Keratinocyte (primary cell): ENCODE measurements around the gene TIE1. TPM values are rescaled to one million over a fixed set of nuclear protein-coding genes. Genes with fewer than 3 reads are reported as not detected.

Experiments used
- DNase-seq: peaks from one replicate; pipeline ENCODE4 v3.0.0-alpha.2; 2011; ENCODE audit warnings: low read depth, missing footprints, low spot score
- FAIRE-seq: peaks from 2 replicates; lab custom pipeline; 2011; peaks lifted over from hg19 to GRCh38; lab: Jason Lieb, UNC
- H2AFZ ChIP-seq: 2 replicates; pipeline ENCODE4 v1.6.0; 2012; ENCODE audit warnings: low read length, control low read depth, inconsistent platforms; ENCODE audit not compliant: control insufficient read depth
- H3K27ac ChIP-seq: 2 replicates; pipeline ENCODE4 v1.5.1; 2011; ENCODE audit warnings: low read length; ENCODE audit not compliant: control insufficient read depth, insufficient read depth
- H3K27me3 ChIP-seq: 3 replicates; pipeline ENCODE4 v1.6.0; 2011; ENCODE audit warnings: low read length; ENCODE audit not compliant: control insufficient read depth, insufficient read depth; ENCODE audit errors: extremely low read depth
- H3K36me3 ChIP-seq, 2 experiments: 2 replicates in 1 of 2; 3 replicates in 1 of 2; pipeline ENCODE4 v1.5.1; 2011; ENCODE audit warnings: low read length in 2 of 2, mild to moderate bottlenecking in 1 of 2; ENCODE audit not compliant: control insufficient read depth in 2 of 2, insufficient read depth in 2 of 2; ENCODE audit errors: extremely low read depth in 1 of 2
- H3K4me1 ChIP-seq: 3 replicates; pipeline ENCODE4 v1.5.1; 2011; ENCODE audit warnings: low read length; ENCODE audit not compliant: control insufficient read depth, insufficient read depth; ENCODE audit errors: extremely low read depth
- H3K4me2 ChIP-seq: 3 replicates; pipeline ENCODE4 v1.6.0; 2011; ENCODE audit warnings: low read depth, low read length; ENCODE audit not compliant: control insufficient read depth, insufficient read depth; ENCODE audit errors: extremely low read depth
- H3K4me3 ChIP-seq, 3 experiments: fragments of 200-600 bp in 1 of 3; sonication (generic) in 1 of 3; 2 replicates in 2 of 3; 3 replicates in 1 of 3; pipeline ENCODE4 v1.5.1; 2011 to 2016; ENCODE audit warnings: low read length in 3 of 3, mild to moderate bottlenecking in 3 of 3, control low read depth in 2 of 3, inconsistent platforms in 1 of 3, low read depth in 1 of 3, mixed read lengths in 1 of 3, mixed run types in 1 of 3, moderate library complexity in 1 of 3; ENCODE audit not compliant: control insufficient read depth in 2 of 3, insufficient read depth in 2 of 3; ENCODE audit errors: extremely low read depth in 1 of 3
- H3K79me2 ChIP-seq: 2 replicates; pipeline ENCODE4 v1.6.0; 2012; ENCODE audit warnings: low read length; ENCODE audit not compliant: control insufficient read depth, insufficient read depth
- H3K9ac ChIP-seq: 3 replicates; pipeline ENCODE4 v1.6.0; 2011; ENCODE audit warnings: low read length; ENCODE audit not compliant: control insufficient read depth, insufficient read depth; ENCODE audit errors: extremely low read depth
- H3K9me1 ChIP-seq: 3 replicates; pipeline ENCODE4 v1.6.0; 2011; ENCODE audit warnings: low read length; ENCODE audit not compliant: control insufficient read depth, insufficient read depth; ENCODE audit errors: extremely low read depth
- H3K9me3 ChIP-seq: 2 replicates; pipeline ENCODE4 v1.5.1; 2012; ENCODE audit warnings: low read depth, low read length; ENCODE audit not compliant: control insufficient read depth
- H4K20me1 ChIP-seq: 3 replicates; pipeline ENCODE4 v1.6.0; 2011; ENCODE audit warnings: low read length; ENCODE audit not compliant: control insufficient read depth, insufficient read depth; ENCODE audit errors: extremely low read depth
- CTCF ChIP-seq, 3 experiments: IDR thresholded peaks in 1 of 3; conservative IDR thresholded peaks in 1 of 3; optimal IDR thresholded peaks in 1 of 3; 2 replicates in 2 of 3; 3 replicates in 1 of 3; pipeline versions ENCODE3 to v1.5.1; 2011; ENCODE audit warnings: low read length in 3 of 3, mild to moderate bottlenecking in 3 of 3, moderate library complexity in 2 of 3, control low read depth in 1 of 3, inconsistent platforms in 1 of 3; ENCODE audit not compliant: insufficient read depth in 2 of 3; ENCODE audit errors: extremely low read depth in 1 of 3
- EZH2 ChIP-seq: IDR thresholded peaks from one replicate; pipeline ENCODE4 v1.6.1; 2012; ENCODE audit warnings: inconsistent platforms, mild to moderate bottlenecking, low read length, moderate library complexity
- dilution Hi-C: fragments of 300-500 bp; cut with MboI; formaldehyde crosslinking; loops from one replicate; pipeline ENCODE4 v1.7.0; 2020; ENCODE audit warnings: low sequenced_read_pairs; ENCODE audit not compliant: extremely low pct_ligation_motif_present
- polyA plus RNA-seq, 5 experiments: library from polyadenylated mRNA; depleted of rRNA in 3 of 5; stranded (reverse) in 3 of 5; stranded (forward) in 1 of 5; unstranded in 1 of 5; fragments of >200 nt; gene quantifications; 1 replicate in 1 of 5; 2 replicates in 3 of 5; 3 replicates in 1 of 5; pipeline versions ENCODE4 v1.2.1 to v1.2.3, GENCODE V29; 2011 to 2012; ENCODE audit warnings: missing spikeins in 2 of 5, low read depth in 1 of 5, low replicate concordance in 1 of 5

The TIE1 gene
- polyA plus RNA-seq, 1 donor (not counting 4 experiments of a cell fraction or from before 2014, with no cell fraction given), result not detected

- no peaks in the 10 kb centered on the region for H3K9me1 ChIP-seq
- no peak overlapping the region for H3K9ac ChIP-seq
- H3K36me3 ChIP-seq, result no peaks in the 10 kb centered on the region
- no peak overlapping the region for H3K4me3 ChIP-seq
- H3K79me2 ChIP-seq, result no peaks in the 10 kb centered on the region
- no peak for DNase-seq
- H4K20me1 ChIP-seq, result no peaks in the 10 kb centered on the region
- no peaks in the 10 kb centered on the region for H3K27me3 ChIP-seq
- no peaks in the 10 kb centered on the region for H3K9me3 ChIP-seq
- H3K4me1 ChIP-seq, result no peaks in the 10 kb centered on the region
- no peak overlapping the region for H3K27ac ChIP-seq
- no peak overlapping the region for H2AFZ ChIP-seq
- no peak for TF ChIP-seq EZH2
- no peak for TF ChIP-seq CTCF (optimal IDR thresholded peaks at IDR 0.05 in 1 of 3, IDR thresholded peaks at IDR 0.05 in 1 of 3, conservative IDR thresholded peaks at IDR 0.05 in 1 of 3; ENCODE audit: extremely low read depth in 1 of 3, insufficient read depth in 2 of 3, low read length in 3 of 3)
- dilution Hi-C loops, result no loop called here
- H3K4me2 ChIP-seq, result no peak overlapping the region
- no peak for FAIRE-seq
These were observed 18.0 kb downstream of the TIE1 start for GRCh38 chr1:43318831-43319230.

GRCh38 chr1:43319288-43319687 is 18.5 kb downstream of the TIE1 start:
- no peaks in the 10 kb centered on the region for H3K4me1 ChIP-seq
- no peak overlapping the region for H3K9ac ChIP-seq
- no peaks in the 10 kb centered on the region for H3K36me3 ChIP-seq
- dilution Hi-C loops, result no loop called here
- no peak for TF ChIP-seq EZH2
- TF ChIP-seq CTCF (optimal IDR thresholded peaks at IDR 0.05 in 1 of 3, IDR thresholded peaks at IDR 0.05 in 1 of 3, conservative IDR thresholded peaks at IDR 0.05 in 1 of 3; ENCODE audit: extremely low read depth in 1 of 3, insufficient read depth in 2 of 3, low read length in 3 of 3), result no peak
- H3K9me3 ChIP-seq, result no peaks in the 10 kb centered on the region
- H3K4me2 ChIP-seq, result no peak overlapping the region
- no peak for FAIRE-seq
- no peak for DNase-seq
- no peak overlapping the region for H3K4me3 ChIP-seq
- no peaks in the 10 kb centered on the region for H4K20me1 ChIP-seq
- H3K79me2 ChIP-seq, result no peaks in the 10 kb centered on the region
- no peak overlapping the region for H2AFZ ChIP-seq
- H3K9me1 ChIP-seq, result no peaks in the 10 kb centered on the region
- no peak overlapping the region for H3K27ac ChIP-seq
- H3K27me3 ChIP-seq, result no peaks in the 10 kb centered on the region
